T-helper 1 cell (primary cell): ENCODE measurements around the gene PTPRM.

Experiments
- DNase-seq, 5 donors: peaks; one replicate each; pipeline ENCODE4 v3.0.0-alpha.2; 2012 to 2020

Gene PTPRM

GRCh38 chr18:7676253-7676873 is 109.2 kb downstream of the PTPRM start:
- no peak for DNase-seq

DNA sequence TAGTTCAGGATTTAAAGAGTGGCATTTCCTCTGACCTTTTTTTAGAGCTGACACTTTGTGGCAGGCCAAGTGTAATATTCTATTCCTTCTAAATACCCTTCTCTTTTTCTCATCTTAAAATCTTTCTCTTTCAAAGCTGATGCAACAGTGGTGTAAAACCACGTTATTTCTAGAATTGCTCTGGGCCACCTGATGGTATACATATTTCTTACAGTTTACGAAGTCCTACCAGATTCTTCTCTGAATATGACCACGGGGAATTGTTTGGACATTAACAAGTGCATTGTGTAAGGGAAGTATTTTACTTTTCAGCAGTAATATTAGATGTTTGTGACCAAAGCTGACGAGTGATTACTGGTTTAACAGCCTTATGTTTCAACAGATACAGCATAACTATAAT is 109.9 kb downstream of the PTPRM start:
- DNase-seq = no peak

DNA sequence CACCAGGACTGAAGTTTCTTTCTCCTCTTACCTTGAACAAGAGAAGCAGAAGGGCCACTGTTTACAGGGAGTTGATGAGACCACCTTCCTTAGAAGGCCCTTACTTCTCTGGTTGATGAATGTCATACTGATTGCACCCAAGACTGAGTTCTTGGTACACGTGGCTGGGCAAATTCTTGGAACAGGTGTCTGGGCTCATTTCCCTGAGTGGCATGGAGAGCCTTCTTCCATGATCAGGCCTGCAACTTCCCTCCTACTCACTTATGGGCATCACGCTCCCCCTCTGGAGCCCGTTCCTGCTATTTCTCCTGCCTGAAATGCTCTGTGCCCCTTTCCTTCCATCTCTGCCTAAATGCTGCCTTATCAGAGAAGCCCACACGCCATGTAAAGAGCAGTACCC is 110.3 kb downstream of the PTPRM start:
- no peak for DNase-seq

- no peak for DNase-seq
Observed at GRCh38 chr18:7678389-7678788, 111.3 kb downstream of the PTPRM start.

DNA sequence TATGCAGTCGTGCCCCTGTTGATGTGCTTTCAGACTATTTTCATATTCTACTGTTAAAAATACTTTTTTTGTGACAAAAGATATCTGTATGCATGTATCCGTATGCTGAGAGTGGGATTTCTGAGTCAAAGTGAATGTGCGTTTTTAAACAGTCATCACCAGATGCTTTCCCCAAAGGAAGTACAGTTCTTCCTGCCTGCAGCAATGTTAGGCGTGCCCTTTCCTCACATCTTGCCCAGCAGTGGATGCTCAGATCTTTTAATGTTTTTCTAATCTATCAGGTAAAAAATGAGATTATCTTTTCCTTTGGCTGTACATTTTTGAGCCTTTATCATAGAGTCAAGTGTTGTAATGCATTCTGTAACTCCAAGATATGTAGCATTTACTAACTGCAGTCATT is 111.7 kb downstream of the PTPRM start:
- no peak for DNase-seq

DNA sequence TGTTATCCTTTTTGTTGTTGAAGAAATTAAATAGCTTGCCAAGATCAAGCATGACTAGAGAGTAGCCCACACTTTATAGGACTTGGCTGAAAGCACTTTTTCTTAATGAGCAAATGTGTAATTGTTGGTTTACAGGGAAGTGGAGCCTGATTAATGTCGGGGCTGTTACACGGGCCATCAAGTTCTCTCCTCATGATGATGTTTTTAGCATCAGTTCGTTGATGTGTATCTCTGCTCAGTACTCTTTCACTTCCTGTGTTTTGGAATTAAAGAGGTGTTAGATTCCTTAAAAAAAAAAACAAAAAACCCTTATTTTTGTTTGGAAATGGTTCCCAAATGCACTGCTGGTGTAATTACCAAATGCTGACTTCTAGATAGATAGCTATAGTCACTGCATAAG is 114.2 kb downstream of the PTPRM start:
- no peak for DNase-seq

GRCh38 chr18:7682321-7682720 is 115.2 kb downstream of the PTPRM start:
- no peak for DNase-seq

DNA sequence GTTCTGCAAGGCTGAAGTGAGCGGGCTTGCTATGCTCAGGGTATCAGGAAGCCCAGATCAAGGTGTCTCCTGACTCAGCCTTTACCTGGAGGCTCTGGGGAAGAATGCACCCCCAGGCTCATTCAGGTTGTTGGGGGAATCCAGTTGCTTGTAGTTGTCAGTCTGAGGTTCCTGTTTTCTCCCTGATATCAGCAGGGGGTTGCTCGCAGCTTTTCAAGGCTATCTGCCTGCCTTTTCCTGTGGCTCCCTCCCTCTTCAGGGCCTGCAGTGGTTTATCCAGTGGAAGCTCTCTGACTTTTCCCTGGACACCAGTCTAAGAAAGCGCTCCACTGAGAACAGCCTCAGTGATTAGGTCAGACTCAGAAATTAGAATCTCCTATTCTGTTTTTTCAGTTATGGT is 116.6 kb downstream of the PTPRM start:
- no peak for DNase-seq

GRCh38 chr18:7684357-7684756 is 117.2 kb downstream of the PTPRM start:
- DNase-seq = no peak

DNA sequence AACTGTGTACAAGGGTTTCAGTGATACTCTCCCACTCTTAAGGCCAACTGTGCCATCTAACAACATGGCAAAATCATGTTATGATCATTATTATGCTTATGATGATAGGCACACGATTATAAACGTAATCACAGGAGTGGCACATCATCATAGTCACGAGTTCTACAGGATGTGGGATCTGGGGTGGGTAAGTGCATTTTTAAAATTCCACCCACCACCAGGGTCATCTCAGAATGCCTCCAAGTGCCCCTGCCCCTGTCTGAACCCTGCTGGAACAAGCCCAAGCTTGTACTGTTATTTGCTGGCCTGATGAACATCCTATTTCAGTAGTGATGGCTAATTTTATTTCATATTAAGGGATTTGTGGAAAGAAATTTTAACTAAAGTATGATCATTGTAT is 117.8 kb downstream of the PTPRM start:
- DNase-seq = no peak

DNA sequence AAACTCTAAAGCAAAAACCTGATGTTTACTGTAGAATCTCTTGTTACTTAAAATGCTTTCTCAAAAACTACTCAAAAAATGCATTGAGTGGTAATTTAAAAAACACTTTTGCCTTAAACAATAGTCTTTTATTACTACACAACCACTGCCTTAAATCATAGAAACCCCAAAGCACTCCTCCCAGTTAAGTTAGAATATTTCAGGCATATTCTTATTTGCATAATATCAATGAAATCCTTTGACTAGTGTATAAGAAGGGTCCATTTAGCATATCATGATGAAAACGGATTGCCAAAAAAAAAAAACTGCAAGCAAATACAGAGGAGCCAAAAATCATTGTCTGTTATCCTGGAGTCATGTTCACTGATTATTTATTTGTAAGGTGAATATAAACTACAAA is 119.2 kb downstream of the PTPRM start:
- DNase-seq = no peak

GRCh38 chr18:7688580-7688979 is 121.5 kb downstream of the PTPRM start:
- no peak for DNase-seq

DNA sequence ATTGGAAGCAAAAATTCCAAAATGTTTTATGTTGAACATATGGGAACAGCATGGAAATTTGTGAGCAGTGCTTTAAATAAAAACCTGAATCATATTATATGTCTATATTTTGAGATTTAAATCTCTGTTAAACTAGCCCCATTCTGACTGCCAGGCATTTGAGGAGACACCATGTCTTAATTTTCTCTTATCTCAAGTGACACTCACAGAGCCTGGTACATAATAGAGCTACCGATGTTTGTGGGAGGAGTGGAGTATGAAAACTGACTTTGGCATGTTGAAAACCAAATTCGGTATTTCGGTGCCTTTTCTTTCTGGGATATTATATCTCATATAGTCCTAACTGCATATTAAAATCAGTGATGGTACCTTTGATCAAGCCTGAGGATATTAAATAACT is 124.1 kb downstream of the PTPRM start:
- DNase-seq = no peak

DNA sequence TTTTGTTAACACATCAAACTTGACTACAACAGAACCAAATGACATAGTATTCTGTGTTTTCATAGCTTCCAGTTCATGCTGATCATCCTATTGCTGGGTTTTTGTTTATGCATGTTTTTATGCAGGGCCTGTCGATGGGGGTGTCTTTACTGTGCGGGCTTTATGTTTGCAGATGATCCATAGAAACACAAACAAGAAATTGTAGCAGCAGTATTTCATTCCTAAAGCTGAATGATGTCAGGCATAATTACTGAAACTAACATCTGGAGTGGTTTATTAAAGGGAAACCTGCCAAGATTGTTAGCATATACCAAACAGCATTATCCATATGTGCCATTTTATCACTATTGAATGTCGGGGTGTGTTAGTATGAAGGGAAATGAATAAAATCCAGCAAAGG is 129.7 kb downstream of the PTPRM start:
- DNase-seq = no peak

DNA sequence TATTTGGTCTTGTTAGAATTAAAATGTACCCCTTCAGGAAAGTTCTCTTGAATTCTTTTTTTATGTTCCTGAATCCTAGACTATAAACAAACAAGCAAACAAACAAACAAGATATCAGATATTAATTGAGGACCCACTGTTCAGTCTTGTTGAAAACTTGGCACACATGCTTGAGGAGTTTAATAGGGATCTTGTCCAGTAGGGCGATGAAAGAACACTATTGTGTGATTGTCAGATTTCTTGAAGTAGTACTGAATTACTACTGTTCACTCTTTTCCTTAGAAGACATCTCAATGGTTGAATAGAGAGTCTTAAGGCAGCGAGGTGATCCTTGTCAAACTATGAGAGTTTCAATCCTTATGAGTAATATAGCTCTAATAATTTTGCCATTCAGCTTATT is 130.2 kb downstream of the PTPRM start:
- DNase-seq = no peak

DNA sequence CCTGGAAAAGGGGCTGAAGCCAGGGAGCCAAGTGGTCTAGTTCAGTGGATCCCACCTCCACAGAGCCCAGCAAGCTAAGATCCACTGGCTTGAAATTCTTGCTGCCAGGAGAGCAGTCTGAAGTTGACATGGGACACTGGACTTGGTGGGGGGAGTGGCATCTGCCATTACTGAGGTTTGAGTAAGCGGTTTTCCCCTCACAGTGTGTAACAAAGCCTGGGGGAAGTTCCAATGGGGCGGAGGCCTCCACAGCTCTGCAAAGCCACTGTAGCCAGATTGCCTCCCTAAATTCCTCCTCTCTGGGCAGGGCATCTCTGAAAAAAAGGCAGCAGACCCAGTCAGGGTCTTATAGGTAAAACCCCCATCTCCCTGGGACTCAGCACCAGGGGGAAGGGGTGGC is 144.4 kb downstream of the PTPRM start:
- DNase-seq = no peak

DNA sequence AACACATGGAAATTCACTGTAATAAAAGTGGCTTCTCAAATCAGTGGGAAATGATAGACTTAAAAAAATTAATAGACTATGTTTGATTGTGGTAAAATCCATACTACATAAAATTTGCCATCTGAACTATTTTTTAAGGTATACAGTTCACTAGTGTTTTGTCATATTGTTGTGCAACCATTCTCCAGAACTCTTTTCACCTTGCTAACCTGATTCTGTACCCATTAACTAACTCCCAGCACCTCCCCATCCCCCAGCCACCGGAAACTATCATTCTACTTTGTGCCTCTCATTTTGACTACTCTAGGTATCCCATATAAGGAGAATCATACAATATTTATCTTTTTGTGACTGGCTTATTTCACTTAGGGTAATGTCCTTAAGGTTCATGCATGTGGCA is 153.3 kb downstream of the PTPRM start:
- no peak for DNase-seq

- DNase-seq = no peak
Observed at GRCh38 chr18:7721532-7721931, 154.4 kb downstream of the PTPRM start.

DNA sequence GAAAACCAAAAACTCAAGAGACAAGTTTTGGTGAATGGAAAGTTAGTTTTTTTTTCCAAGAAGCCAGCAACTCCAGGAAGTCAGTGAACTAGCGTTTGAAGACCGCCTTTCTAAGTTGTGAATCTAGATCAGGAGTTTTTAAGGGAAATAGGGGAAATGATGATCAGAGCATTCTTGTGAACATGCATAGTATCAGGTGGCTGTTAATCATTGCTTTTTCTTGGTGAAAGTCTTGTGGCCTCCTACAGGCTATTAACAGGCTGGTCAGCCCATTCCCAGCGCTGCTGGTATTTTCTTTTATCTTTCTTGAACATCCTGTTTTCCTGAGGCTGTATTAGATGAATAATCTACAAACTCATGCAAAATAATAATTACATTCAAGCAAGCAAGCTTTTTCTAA is 155.8 kb downstream of the PTPRM start:
- no peak for DNase-seq

DNA sequence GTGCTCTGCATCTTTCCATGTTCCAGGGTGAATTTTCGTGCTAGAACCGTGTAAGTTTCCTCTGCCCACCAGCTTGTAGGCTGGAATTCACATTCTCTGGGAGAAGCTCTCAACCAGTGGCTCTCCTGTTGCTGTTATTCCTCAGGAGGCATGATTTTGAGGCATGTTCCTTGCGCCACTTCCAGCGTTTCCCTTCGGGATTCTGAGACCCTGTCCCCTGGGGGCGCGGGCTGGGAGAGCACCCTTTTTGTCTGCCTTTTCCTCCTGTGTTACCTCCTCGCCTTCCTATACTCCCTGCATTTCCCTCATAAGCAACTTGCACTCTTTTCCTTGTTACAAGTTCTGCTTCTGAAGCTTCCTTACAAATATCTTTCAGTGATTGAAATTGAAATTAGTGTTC is 156.4 kb downstream of the PTPRM start:
- no peak for DNase-seq

GRCh38 chr18:7725473-7725872 is 158.4 kb downstream of the PTPRM start:
- no peak for DNase-seq

DNA sequence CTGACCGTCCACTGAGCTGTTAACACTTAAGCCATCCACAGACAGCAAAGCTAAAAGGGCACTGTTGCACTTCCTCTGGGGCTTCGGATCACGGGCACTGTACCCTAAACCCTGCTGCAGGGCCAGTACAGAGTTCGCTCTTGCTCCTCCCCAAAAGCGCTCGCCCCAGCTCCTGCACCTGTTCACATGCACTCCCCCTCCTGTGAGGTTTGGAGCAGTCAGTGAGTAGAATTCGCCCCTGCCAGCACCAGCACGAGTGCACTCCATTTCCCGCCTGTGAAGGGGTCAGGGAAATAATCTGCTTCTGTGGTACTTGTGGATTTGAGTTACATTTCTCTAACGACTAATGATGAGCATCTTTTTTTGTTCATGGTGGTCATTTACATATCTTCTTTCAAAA is 158.8 kb downstream of the PTPRM start:
- no peak for DNase-seq

- DNase-seq = no peak
Observed at GRCh38 chr18:7726522-7726921, 159.4 kb downstream of the PTPRM start.

DNA sequence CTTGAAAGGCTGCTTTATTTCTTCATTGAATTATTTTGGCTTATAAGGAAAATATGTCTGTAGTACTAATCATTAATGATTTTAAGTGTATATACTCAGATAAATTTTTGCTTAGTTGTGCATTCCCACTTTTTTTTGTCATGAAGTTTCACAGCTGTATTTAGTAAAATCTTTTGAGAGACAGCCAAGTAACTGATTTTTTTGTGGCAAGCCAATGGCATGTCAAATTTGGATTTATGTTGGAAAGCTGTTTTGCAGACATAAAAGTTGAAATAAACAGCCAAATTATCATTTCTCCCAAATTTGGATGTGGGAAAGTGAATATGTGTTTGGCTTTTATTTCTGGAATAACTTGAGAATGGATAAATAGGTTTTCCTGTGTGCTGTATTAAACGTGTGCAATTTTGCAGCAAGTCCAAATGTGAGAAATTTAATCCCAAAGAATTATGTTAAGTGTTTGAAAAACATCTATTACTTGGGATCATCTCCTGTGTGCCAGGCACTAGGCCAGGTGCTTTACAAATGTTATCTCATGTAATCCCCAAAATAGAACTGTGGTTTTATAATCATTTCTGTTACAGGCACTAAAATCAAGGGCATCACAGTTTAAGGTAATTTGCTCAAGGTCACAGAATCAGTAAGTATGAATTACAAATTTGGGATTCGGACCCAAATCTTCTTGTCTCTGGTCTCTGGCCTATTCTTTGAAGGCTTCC is 160.4 kb downstream of the PTPRM start:
- no peak for DNase-seq

DNA sequence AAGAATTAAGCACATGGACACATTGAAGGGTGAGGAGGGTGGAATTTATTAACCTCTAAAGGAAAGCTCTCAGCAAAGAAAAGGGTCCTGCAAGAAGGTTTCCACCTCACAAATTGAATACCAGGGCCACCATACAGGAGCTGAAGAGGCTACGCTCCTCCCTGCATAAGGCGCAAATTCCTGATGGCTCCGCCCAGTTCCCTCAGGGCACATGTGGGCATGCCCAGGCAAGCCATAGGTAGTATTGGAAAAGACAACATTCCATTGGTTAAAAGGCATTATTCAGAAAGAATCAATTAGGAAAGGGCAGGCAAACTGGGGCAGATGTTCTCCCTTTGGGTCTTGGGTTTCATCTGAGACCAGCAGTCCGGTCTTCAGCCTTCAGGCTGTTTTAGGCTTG is 161.2 kb downstream of the PTPRM start:
- no peak for DNase-seq
